Thymus (tissue), 11 donors: Measurements from ENCODE around the gene NOL4L. TPM values are rescaled to one million over a fixed set of nuclear protein-coding genes. Genes with fewer than 3 reads are reported as not detected.

Experiments
- DNase-seq, 9 donors: peaks; one replicate each; pipeline ENCODE4 v3.0.0-alpha.2; 2013; ENCODE audit warnings: low spot score in 9 of 9, low read depth in 6 of 9, missing footprints in 1 of 9
- H3K27ac ChIP-seq, 2 donors: one replicate each; pipeline ENCODE4 v1.5.1; 2013; ENCODE audit warnings: control low read depth in 1 of 2, low read depth in 1 of 2, low read length in 1 of 2, mild to moderate bottlenecking in 1 of 2, moderate library complexity in 1 of 2
- H3K27me3 ChIP-seq, 2 donors: one replicate each; pipeline ENCODE4 v1.5.1; 2013; ENCODE audit warnings: low read length in 1 of 2; ENCODE audit not compliant: control insufficient read depth in 2 of 2, insufficient read depth in 1 of 2
- H3K36me3 ChIP-seq, 2 donors: one replicate each; pipeline ENCODE4 v1.5.1; 2013; ENCODE audit warnings: low read length in 1 of 2, mild to moderate bottlenecking in 1 of 2, moderate library complexity in 1 of 2; ENCODE audit not compliant: control insufficient read depth in 2 of 2, insufficient read depth in 2 of 2
- H3K4me1 ChIP-seq, 2 donors: one replicate each; pipeline ENCODE4 v1.5.1; 2013; ENCODE audit warnings: low read length in 2 of 2; ENCODE audit not compliant: control insufficient read depth in 2 of 2, insufficient read depth in 2 of 2
- H3K4me3 ChIP-seq, 2 donors: one replicate each; pipeline ENCODE4 v1.5.1; 2013; ENCODE audit warnings: low read length in 2 of 2, control low read depth in 1 of 2, mild to moderate bottlenecking in 1 of 2
- H3K9me3 ChIP-seq, 2 donors: one replicate each; pipeline ENCODE4 v1.5.1; 2013; ENCODE audit warnings: low read length in 1 of 2, mild to moderate bottlenecking in 1 of 2; ENCODE audit not compliant: control insufficient read depth in 2 of 2, insufficient read depth in 1 of 2
- WGBS: extraction: QIAGEN DNeasy Blood & Tissue Kit; methylation state at CpG from one replicate; pipeline ENCODE4 v1.1.7; 2013; 5-methylcytosine and 5-hydroxymethylcytosine counted together
- polyA plus RNA-seq: library from polyadenylated mRNA; stranded (reverse); fragments of 200-250 nt; gene quantifications from one replicate; pipeline ENCODE4 v1.2.3, GENCODE V29; 2013
- total RNA-seq: library from RNA; stranded (reverse); fragments of 120-200 nt; gene quantifications from one replicate; pipeline ENCODE4 v1.2.4, GENCODE V29; 2013
- donor health status: healthy.

Gene NOL4L
- total and polyA plus RNA-seq, 2 donors: 12.4 to 14.1 TPM

DNA sequence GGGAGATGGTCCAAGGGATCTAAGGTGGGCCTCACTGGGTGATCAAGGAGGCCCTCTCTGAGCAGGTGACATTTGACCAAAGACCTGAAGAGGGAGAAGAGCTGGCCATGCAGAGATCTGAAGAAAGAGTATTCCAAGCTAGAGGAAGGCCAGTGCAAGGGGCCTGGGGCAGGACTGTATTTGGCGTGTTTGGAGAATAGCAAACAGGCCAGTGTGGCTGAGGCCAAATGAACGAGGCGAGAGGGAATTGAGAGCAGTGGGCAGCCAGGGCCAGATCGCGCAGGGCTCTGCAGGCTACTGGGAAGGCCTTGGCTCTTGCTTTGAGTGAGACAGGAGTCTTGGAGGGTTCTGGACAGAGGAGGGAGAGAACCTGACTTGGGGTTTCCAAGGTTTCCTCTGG lies 9.3 kb downstream of the NOL4L start:
- Histone ChIP-seq H3K27me3 (no peaks in the 10 kb centered on the region), H3K27ac (no peak overlapping the region), H3K9me3 (peaks cover 0 to 6% of the 10 kb centered on the region in 2 donors), H3K4me3 (no peak overlapping the region), H3K36me3 (peaks cover 11% of the 10 kb centered on the region in 2 donors), H3K4me1 (peaks cover 20 to 71% of the 10 kb centered on the region in 2 donors)
- WGBS: 97% methylated on average over 5 of the region's 5 CpGs
- no peak for DNase-seq

DNA sequence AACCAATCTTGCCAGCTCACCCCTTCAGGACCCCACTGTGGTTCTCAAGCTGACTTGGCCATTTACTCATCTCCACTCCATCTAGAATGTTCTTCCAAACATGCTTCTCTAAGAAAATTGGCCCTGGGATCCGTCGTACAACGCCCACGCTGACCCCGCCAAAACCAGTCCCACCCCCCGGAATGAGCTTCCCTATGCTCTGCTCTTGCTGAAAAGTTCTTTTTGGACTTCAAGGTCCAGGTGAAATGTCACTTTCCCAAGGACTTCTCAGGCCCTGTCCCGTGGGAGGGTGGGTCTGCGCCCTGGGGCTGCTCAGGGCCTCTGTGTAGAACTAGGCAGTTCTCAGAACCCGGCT lies 9.9 kb downstream of the NOL4L start:
- Histone ChIP-seq H3K4me3 (no peak overlapping the region), H3K9me3 (peaks cover 0 to 6% of the 10 kb centered on the region in 2 donors), H3K27me3 (no peaks in the 10 kb centered on the region), H3K36me3 (peaks cover 11 to 13% of the 10 kb centered on the region in 2 donors), H3K27ac (no peak overlapping the region), H3K4me1 (peaks cover 15 to 70% of the 10 kb centered on the region in 2 donors)
- WGBS: 96% methylated on average over 9 of the region's 9 CpGs
- no peak for DNase-seq

DNA sequence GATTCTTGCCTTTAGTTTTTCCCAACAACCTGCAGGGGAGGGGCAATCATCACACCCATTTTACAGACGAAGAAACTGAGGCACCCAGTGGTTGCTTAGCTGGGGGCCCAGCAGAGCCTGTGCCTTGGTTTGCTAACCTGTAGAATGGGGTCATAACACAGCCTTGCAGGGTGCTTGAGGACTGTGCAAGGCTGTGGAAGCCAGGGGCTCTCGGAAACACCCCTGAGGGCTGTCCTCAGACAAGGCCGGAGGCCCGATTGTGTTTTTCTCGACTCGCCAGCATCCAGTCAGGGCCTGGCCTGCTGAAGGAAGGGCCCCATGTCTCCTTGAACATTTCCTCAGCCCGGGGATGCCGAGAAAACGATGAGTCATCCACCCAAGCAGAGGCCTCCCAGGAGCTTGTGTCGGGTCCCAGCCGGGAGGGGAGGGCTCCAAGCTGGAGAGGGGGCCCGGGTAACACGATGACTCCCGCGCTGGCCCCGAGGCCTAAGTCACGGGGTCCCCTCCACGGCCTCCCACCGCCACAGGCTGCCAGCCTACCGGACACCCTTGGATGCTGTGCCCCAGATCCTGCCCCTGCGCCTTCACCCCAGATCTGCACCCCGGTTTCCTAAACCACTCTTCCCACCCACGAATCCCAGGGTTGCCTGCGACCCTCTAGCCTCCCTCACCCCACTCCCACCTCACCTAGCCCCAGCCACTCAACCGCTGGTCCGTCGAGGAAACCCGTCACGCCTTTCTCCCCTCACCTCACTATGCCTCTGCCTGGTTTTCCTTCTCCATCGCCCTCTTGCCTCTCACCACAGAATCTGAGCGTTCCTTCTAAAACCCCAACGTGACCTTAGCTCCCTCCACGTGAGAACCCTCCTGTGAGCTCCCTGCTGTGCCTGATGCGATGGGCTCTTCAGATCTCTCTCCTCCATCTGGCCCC lies 10.6 kb downstream of the NOL4L start:
- Histone ChIP-seq H3K27me3 (no peaks in the 10 kb centered on the region), H3K4me1 (peaks cover 13 to 66% of the 10 kb centered on the region in 2 donors), H3K4me3 (no peak overlapping the region), H3K9me3 (peaks cover 0 to 6% of the 10 kb centered on the region in 2 donors), H3K27ac (no peak overlapping the region), H3K36me3 (peaks cover 11 to 13% of the 10 kb centered on the region in 2 donors)
- 33% methylated on average over 34 of the region's 34 CpGs for WGBS
- no peak for DNase-seq

DNA sequence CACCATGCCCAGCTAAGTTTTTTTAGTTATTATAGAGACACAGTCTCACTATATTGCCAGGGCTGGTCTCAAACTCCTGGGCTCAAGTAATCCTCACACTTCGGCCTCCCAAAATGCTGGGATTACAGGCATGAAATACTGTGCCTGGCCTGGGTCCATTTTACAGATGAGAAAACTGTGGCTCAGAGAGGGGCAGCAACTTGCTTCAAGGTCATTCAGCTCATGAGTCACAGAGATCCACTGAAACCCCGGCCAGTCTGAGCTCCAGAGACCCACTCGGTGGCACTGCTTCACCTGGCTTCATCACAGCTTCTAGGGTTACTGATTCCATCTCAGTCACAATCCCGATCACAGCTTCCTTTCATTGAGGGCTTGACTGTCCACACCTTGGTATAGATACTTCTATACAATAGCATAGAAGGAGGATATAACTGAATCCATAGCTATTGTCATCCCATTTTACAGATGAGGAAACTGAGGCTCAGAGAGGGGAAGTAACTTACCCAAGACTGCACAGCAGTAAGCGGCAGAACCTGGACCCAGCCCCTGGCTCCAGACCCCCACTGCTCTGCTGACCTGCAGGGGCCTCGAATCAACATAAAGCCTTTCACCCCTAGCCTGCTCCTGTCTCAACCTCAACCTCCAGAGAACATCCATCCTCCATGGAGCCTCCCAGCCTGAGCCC lies 11.8 kb downstream of the NOL4L start:
- no peak for DNase-seq
- H3K9me3 ChIP-seq: peaks cover 0 to 6% of the 10 kb centered on the region in 2 donors
- no peak overlapping the region for H3K4me3 ChIP-seq
- peaks cover 11 to 13% of the 10 kb centered on the region in 2 donors for H3K36me3 ChIP-seq
- H3K27me3 ChIP-seq: no peaks in the 10 kb centered on the region
- no peak overlapping the region for H3K27ac ChIP-seq
- H3K4me1 ChIP-seq: peaks cover under 1 to 60% of the 10 kb centered on the region in 2 donors
- 97% methylated on average over 6 of the region's 6 CpGs for WGBS

DNA sequence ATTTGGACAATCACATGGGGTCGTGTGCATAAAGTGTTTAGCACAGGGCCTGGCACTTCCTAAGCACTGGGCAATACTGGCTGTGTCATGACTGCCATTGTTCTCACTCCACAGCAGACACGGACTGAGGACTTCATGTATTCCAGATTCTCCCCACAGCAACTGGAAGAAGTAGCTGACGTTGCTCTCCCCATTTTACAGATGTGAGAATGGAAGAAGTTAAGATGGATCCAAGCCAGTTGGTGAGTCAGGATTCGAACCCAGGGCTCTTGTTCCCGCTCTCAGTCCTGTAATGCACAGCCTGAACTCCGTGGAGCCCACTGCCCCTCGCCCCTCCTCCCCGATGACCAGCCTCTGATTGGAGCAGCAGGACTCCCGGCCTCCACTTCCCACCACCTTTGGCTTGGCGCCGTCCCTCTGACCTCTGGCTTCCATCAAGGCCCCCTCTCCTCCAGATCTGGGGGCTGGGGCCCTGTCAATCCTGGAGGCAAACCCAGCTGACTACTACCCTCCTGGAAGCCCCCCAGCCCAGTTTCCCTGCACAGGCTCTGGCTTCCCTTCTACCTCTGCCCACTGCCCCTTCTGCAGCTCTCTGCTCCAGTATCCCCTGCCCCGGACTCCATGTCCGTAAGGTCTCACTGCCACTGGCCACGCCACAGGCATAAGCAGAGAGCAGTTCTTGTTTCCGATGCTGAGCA lies 12.7 kb downstream of the NOL4L start:
- 97% methylated on average over 15 of the region's 15 CpGs for WGBS
- Histone ChIP-seq H3K4me1 (peaks cover 0 to 60% of the 10 kb centered on the region in 2 donors), H3K27ac (no peak overlapping the region)

DNA sequence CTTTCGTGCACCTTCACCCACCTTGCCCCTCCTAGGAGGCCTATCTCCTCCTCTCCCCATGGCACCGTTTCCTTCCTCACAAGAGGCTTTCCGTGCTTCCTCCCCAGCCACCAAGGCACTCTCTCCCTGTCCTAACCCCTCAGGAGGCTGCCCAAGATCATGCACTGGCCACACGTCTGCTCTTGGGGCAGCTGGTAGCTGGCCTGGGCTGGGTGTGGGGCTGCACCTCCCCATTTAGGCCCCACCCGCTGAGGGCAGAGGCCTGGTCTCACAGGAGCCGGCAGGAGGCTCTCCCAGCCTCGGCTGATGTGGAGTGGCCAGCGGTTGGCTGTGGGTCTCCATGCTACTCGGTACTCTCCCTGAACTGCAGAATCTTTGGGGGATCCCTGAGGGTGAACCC lies 13.6 kb downstream of the NOL4L start:
- no peak overlapping the region for H3K4me3 ChIP-seq
- peaks cover 10 to 11% of the 10 kb centered on the region in 2 donors for H3K36me3 ChIP-seq
- H3K27ac ChIP-seq: no peak overlapping the region
- H3K4me1 ChIP-seq: peaks cover 0 to 60% of the 10 kb centered on the region in 2 donors
- H3K9me3 ChIP-seq: no peaks in the 10 kb centered on the region
- 89% methylated on average over 9 of the region's 9 CpGs for WGBS
- no peak for DNase-seq
- H3K27me3 ChIP-seq: no peaks in the 10 kb centered on the region

More for the DNA sequence above, 12.7 kb downstream of the NOL4L start:
- no peak for DNase-seq
- Histone ChIP-seq H3K4me3 (no peak overlapping the region), H3K36me3 (peaks cover 11 to 13% of the 10 kb centered on the region in 2 donors), H3K27me3 (no peaks in the 10 kb centered on the region), H3K9me3 (peaks cover 0 to 5% of the 10 kb centered on the region in 2 donors)

DNA sequence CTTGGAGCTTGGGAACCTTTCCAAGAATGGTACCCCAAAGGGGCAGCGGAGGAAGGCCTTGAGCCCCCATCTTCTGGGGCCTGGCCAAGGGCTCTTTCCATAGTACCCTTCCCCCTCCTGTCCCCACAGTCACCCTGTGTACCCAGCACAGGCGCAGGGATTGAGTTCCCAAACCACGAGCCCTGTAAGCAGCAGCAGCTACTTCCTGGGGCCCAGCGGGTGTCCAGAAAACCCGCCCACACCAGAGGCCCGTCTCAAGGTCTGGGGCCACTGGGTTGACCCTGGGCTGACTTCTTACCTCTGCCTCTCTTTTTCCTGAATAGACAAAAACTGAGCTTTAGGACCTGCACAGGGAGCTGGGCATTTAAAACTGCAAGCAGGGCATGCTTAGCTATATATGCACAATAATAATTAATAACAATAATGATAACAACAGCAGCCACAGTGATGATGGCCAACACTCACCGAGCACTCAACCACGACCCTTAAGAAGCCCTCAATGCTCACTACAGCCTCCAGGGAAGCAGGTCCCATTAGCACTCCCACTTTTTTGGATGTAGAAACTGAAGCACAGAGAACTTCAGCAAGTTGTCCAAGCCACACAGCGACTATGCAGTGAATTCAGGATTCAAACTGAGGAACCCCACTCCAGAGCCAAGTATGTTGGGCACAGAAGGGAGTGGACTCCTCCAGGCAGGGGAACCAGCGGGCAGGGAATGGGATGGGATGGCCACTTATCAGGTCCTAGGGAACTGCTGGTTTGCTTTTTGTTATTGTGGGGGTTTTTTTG lies 14.5 kb downstream of the NOL4L start:
- no peak overlapping the region for H3K27ac ChIP-seq
- no peak for DNase-seq
- H3K4me1 ChIP-seq: peaks cover 0 to 52% of the 10 kb centered on the region in 2 donors
- WGBS: 79% methylated on average over 10 of the region's 10 CpGs
- H3K4me3 ChIP-seq: no peak overlapping the region
- peaks cover 8 to 10% of the 10 kb centered on the region in 2 donors for H3K36me3 ChIP-seq
- no peaks in the 10 kb centered on the region for H3K9me3 ChIP-seq
- H3K27me3 ChIP-seq: no peaks in the 10 kb centered on the region

DNA sequence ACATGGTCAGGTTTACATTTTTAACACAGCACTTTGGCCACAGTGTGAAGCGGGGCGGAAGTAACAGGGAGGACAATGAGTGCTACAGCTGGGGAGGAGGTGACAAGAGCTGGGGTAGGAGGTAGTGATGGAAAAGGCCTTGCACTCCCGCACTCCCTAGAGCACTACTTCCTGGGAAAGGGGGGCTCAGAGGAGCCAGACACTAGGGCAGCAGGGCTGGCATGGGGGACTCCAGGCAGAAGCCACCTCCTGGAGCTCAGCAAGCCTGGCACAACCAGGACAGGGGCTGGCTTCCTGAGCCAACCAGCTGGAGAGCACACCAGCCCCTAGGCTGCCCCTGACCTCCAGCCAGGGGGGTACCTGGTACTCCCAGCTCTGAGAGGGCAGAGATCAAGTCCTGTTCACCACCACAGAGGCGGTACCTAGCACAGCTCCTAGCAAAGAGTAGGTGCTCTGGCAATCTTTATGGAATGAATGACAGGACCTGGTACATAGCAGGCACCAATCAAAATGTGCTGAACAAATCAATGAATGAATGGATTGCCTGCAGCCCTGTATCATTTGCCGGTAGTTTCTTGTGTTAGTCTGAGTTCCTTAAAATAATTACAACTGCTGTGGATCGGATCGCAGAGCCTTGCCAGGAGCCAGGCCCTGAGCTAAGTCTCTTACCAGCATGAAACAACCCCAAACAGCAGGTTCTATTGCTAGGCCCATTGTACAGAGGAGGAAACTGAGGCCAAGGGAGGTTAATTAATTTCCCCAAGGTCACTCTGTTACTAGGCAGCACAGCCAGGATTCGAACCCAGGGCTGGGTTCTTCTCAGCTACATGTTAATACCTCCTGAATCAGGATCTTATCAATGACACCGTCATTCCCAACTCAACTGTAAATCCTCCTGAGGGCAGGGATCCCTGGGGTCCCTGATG lies 15.5 kb downstream of the NOL4L start:
- no peaks in the 10 kb centered on the region for H3K9me3 ChIP-seq
- H3K4me1 ChIP-seq: peaks cover 0 to 51% of the 10 kb centered on the region in 2 donors
- H3K27me3 ChIP-seq: no peaks in the 10 kb centered on the region
- H3K27ac ChIP-seq: no peak overlapping the region
- DNase-seq: no peak
- no peak overlapping the region for H3K4me3 ChIP-seq
- H3K36me3 ChIP-seq: peaks cover 8 to 10% of the 10 kb centered on the region in 2 donors
- 97% methylated on average over 9 of the region's 9 CpGs for WGBS
